Tibial nerve (tissue), 4 donors: Measurements from ENCODE around the gene VIT. TPM values are rescaled to one million over a fixed set of nuclear protein-coding genes. Genes with fewer than 3 reads are reported as not detected.

Experiments used
- DNase-seq, 2 donors: peaks; one replicate each; pipeline ENCODE4 v3.0.0-alpha.2; 2019; ENCODE audit warnings: low spot score in 2 of 2
- H3K27ac ChIP-seq, 4 donors: fragments of 200-600 bp; sonication (generic) in 3 of 4; one replicate each; pipeline ENCODE4 v1.5.1; 2017 to 2019; ENCODE audit warnings: mild to moderate bottlenecking in 1 of 4
- H3K27me3 ChIP-seq, 2 donors: fragments of 200-600 bp; sonication (generic) in 1 of 2; one replicate each; pipeline versions ENCODE4 v1.5.1 to v1.6.0; 2017 to 2019
- H3K36me3 ChIP-seq, 3 donors: fragments of 200-600 bp; sonication (generic); one replicate each; pipeline ENCODE4 v1.5.1; 2018 to 2019
- H3K4me1 ChIP-seq, 4 donors: fragments of 200-600 bp; sonication (generic) in 3 of 4; one replicate each; pipeline ENCODE4 v1.5.1; 2017 to 2019
- H3K4me3 ChIP-seq, 4 donors: fragments of 200-600 bp; sonication (generic) in 3 of 4; one replicate each; pipeline ENCODE4 v1.5.1; 2017 to 2019; ENCODE audit warnings: mild to moderate bottlenecking in 1 of 4, moderate library complexity in 1 of 4
- H3K9me3 ChIP-seq, 4 donors: fragments of 200-600 bp; sonication (generic) in 3 of 4; one replicate each; pipeline ENCODE4 v1.5.1; 2017 to 2019
- CTCF ChIP-seq, 5 experiments: fragments of 200-600 bp in 3 of 5; fragments of 450-650 bp in 2 of 5; sonication (generic) in 3 of 5; IDR thresholded peaks; one replicate each; pipeline ENCODE4 v1.5.1; 2016 to 2019; ENCODE audit warnings: antibody characterized with exemption in 5 of 5, mild to moderate bottlenecking in 3 of 5, moderate library complexity in 2 of 5
- EP300 ChIP-seq, 2 donors: sonication (generic); formaldehyde crosslinking; IDR thresholded peaks; one replicate each; pipeline ENCODE4 v1.6.1; 2017; ENCODE audit warnings: antibody characterized with exemption in 2 of 2, mild to moderate bottlenecking in 1 of 2
- POLR2A ChIP-seq, 2 donors: fragments of 450-650 bp; IDR thresholded peaks; one replicate each; pipeline ENCODE4 v1.6.1; 2017; ENCODE audit warnings: antibody characterized with exemption in 2 of 2, mild to moderate bottlenecking in 2 of 2, moderate library complexity in 2 of 2
- WGBS, 2 donors: methylation state at CpG; one replicate each; pipeline ENCODE4 v1.1.5; 2018; 5-methylcytosine and 5-hydroxymethylcytosine counted together
- total RNA-seq, 4 donors: library from RNA; depleted of rRNA; stranded (reverse); fragments of >200 nt; gene quantifications; one replicate each; pipeline ENCODE4 v1.1.0, GENCODE V29; 2016

The VIT gene
- total RNA-seq, 4 donors from 2014 or later = 55.2 to 201 (median 125) TPM

GRCh38 chr2:36801088-36801487 lies 104.6 kb downstream of the VIT start:
- Histone ChIP-seq H3K4me1 (no peaks in the 10 kb centered on the region), H3K9me3 (peaks cover 0 to 13% (median 0%) of the 10 kb centered on the region in 4 donors), H3K27ac (no peak overlapping the region), H3K27me3 (no peaks in the 10 kb centered on the region), H3K36me3 (peaks cover 0 to 48% (median 0%) of the 10 kb centered on the region in 3 donors), H3K4me3 (no peak overlapping the region)
- DNase-seq = no peak
- TF ChIP-seq CTCF (IDR thresholded peaks at IDR 0.05) = no peak
- TF ChIP-seq EP300 (IDR thresholded peaks at IDR 0.05) = no peak
- no peak for TF ChIP-seq POLR2A (IDR thresholded peaks at IDR 0.05)
- WGBS, 2 donors = 88 to 94% methylated on average over 6 of the region's 6 CpGs

DNA sequence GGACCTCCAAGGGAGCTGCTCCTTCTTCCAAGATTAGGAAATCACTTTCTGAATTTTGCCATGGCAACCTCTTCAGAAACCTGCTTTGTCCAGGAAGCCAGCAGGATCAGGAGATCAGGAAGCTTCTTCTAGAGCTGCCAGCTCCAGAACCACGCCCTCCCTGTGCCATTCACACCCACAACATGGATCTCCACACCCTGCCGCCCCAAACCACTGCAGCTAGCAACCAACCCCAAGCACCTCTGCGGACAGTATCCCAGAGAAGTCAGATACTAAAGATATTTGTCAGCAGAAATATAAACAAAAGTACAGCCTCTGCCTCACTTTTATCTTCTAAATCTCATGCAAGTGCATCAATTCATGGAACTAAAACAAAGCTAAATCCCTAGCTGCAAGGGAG lies 106.4 kb downstream of the VIT start:
- 77 to 90% methylated on average over 3 of the region's 3 CpGs for WGBS, 2 donors
- no peak for DNase-seq
- H3K27ac ChIP-seq = no peak overlapping the region
- H3K4me1 ChIP-seq = no peaks in the 10 kb centered on the region
- no peak overlapping the region for H3K4me3 ChIP-seq
- H3K36me3 ChIP-seq = peaks cover 0 to 59% (median 0%) of the 10 kb centered on the region in 3 donors
- H3K27me3 ChIP-seq = no peaks in the 10 kb centered on the region
- TF ChIP-seq CTCF (IDR thresholded peaks at IDR 0.05) (no peak), POLR2A (IDR thresholded peaks at IDR 0.05) (no peak), EP300 (IDR thresholded peaks at IDR 0.05) (no peak)
- H3K9me3 ChIP-seq = peaks cover 0 to 13% (median 0%) of the 10 kb centered on the region in 4 donors

DNA sequence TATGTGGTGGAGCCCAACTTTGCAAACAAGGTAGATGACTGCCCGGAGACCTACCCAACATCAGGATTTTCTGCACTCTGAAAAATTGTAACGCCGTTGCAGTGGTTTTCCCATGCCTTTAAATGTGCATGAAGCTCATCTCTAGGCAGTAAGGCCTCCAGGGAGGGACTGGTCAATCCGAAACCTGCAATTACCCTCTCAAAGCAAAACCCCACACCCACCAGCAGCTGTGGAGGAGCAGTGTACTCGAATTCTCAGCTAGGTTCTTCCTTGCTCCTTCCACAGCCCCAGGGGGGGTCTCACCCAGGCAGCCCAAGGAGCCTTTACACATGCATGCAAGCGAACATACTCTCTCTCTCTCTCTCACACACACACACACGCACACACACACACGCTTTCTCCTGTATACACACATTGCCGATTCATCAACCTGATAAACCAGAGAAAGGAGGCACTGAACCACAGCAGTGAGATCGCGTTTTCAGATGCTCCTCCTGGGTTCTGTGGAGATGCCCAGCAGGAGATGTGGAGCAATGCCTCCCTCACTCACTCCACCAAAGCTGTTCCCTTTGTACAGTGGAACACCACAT lies 109.2 kb downstream of the VIT start:
- Histone ChIP-seq H3K27ac (no peak overlapping the region), H3K9me3 (peaks cover 0 to 13% (median 0%) of the 10 kb centered on the region in 4 donors), H3K27me3 (no peaks in the 10 kb centered on the region), H3K4me3 (no peak overlapping the region), H3K4me1 (no peaks in the 10 kb centered on the region), H3K36me3 (peaks cover 0 to 59% (median 0%) of the 10 kb centered on the region in 3 donors)
- TF ChIP-seq EP300 (IDR thresholded peaks at IDR 0.05) = no peak
- TF ChIP-seq CTCF (IDR thresholded peaks at IDR 0.05) = no peak
- TF ChIP-seq POLR2A (IDR thresholded peaks at IDR 0.05) = no peak
- 82 to 85% methylated on average over 11 of the region's 11 CpGs for WGBS, 2 donors
- DNase-seq = no peak

DNA sequence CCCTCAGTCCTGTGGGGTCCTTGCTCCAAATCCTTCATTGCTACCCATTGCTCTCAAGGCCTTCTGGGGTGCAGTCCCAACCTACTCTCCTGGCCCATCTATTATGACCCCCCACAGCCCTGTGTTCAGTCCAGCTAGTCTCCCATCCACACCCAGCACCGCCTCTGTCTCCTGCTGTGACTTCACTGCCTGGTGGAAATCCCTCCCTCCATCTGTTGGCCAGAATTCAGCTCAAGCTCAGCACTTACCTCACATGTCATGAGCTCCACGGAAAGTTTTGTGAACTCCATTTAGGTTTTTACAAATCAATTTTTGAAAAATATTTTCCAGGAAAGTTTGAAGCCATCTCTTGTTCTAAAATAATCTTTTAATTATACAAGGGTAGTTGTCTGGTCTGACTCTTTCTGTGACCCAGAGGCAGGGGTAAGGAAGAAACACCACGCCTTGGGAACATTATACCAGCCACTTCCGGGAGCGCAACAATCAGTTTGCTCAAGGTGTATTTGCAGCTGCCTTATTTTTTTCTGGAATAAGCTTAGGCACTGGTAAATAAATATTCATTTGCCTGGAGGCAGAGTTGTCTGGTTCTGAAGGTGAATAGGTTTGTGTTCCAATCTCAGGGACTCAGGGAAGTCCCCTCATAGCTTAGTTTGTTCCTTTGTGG lies 110.8 kb downstream of the VIT start:
- Histone ChIP-seq H3K9me3 (peaks cover 0 to 11% (median 0%) of the 10 kb centered on the region in 4 donors), H3K36me3 (peaks cover 0 to 44% (median 0%) of the 10 kb centered on the region in 3 donors), H3K4me3 (no peak overlapping the region), H3K27ac (peak overlapping the region in 1 of 4 donors; percentile 9), H3K4me1 (no peaks in the 10 kb centered on the region), H3K27me3 (no peaks in the 10 kb centered on the region)
- TF ChIP-seq CTCF (IDR thresholded peaks at IDR 0.05) = no peak
- TF ChIP-seq EP300 (IDR thresholded peaks at IDR 0.05) = no peak
- no peak for TF ChIP-seq POLR2A (IDR thresholded peaks at IDR 0.05)
- 75 to 78% methylated on average over 5 of the region's 5 CpGs for WGBS, 2 donors
- no peak for DNase-seq

- Histone ChIP-seq H3K27ac (no peak overlapping the region), H3K4me3 (no peak overlapping the region), H3K36me3 (peaks cover 0 to 32% (median 0%) of the 10 kb centered on the region in 3 donors), H3K4me1 (no peaks in the 10 kb centered on the region), H3K9me3 (no peaks in the 10 kb centered on the region), H3K27me3 (no peaks in the 10 kb centered on the region)
- TF ChIP-seq CTCF (IDR thresholded peaks at IDR 0.05) = no peak
- TF ChIP-seq POLR2A (IDR thresholded peaks at IDR 0.05) = no peak
- no peak for TF ChIP-seq EP300 (IDR thresholded peaks at IDR 0.05)
- DNase-seq = no peak
- 90 to 94% methylated on average over 35 of the region's 35 CpGs for WGBS, 2 donors
Observed at GRCh38 chr2:36808386-36809068, 112.0 kb downstream of the VIT start.
